Heart left ventricle (tissue), 16 donors: ENCODE measurements around the gene CFAP58. TPM values are rescaled to one million over a fixed set of nuclear protein-coding genes. Genes with fewer than 3 reads are reported as not detected.
A peak's percentile ranks its signal among the peaks of the same experiment; 100 is the strongest.

Experiments used
- ATAC-seq, 4 donors: fragments of 200-7000 bp; cut with Tn5 transposase; one replicate each; pipeline ENCODE4 v1.9.1; 2020 to 2022; ENCODE audit warnings: moderate library complexity in 4 of 4, mild to moderate bottlenecking in 3 of 4, moderate number of reproducible peaks in 1 of 4
- DNase-seq, 5 donors: peaks; one replicate each; pipeline ENCODE4 v3.0.0-alpha.2; 2020
- H3K27ac ChIP-seq, 12 donors: fragments of 200-600 bp; sonication (generic) in 4 of 12; one replicate each; pipeline versions ENCODE4 v1.5.0 to v1.8.0; 2016 to 2022; ENCODE audit warnings: mild to moderate bottlenecking in 2 of 12
- H3K27me3 ChIP-seq, 9 donors: fragments of 200-600 bp; sonication (generic) in 2 of 9; one replicate each; pipeline versions ENCODE4 v1.5.1 to v1.8.0; 2016 to 2022; ENCODE audit warnings: mild to moderate bottlenecking in 3 of 9
- H3K36me3 ChIP-seq, 9 donors: fragments of 200-600 bp; sonication (generic) in 2 of 9; one replicate each; pipeline versions ENCODE4 v1.5.0 to v1.8.0; 2018 to 2022; ENCODE audit warnings: mild to moderate bottlenecking in 2 of 9
- H3K4me1 ChIP-seq, 12 donors: fragments of 200-600 bp; sonication (generic) in 4 of 12; one replicate each; pipeline versions ENCODE4 v1.5.0 to v1.8.0; 2016 to 2022; ENCODE audit warnings: mild to moderate bottlenecking in 3 of 12
- H3K4me3 ChIP-seq, 12 donors: fragments of 200-600 bp; sonication (generic) in 4 of 12; one replicate each; pipeline versions ENCODE4 v1.5.0 to v1.8.0; 2017 to 2022; ENCODE audit warnings: mild to moderate bottlenecking in 9 of 12, moderate library complexity in 4 of 12
- H3K9me3 ChIP-seq, 12 donors: fragments of 200-600 bp; sonication (generic) in 4 of 12; one replicate each; pipeline versions ENCODE4 v1.5.0 to v1.8.0; 2016 to 2022; ENCODE audit warnings: mild to moderate bottlenecking in 1 of 12
- CTCF ChIP-seq, 12 donors: fragments of 200-600 bp; sonication (generic) in 4 of 12; IDR thresholded peaks; one replicate each; pipeline versions ENCODE4 v1.5.0 to v1.8.0; 2018 to 2022; ENCODE audit warnings: antibody characterized with exemption in 12 of 12, mild to moderate bottlenecking in 5 of 12
- POLR2A ChIP-seq, 2 donors: fragments of 450-650 bp; IDR thresholded peaks; one replicate each; pipeline ENCODE4 v1.6.1; 2017; ENCODE audit warnings: antibody characterized with exemption in 2 of 2, mild to moderate bottlenecking in 2 of 2, moderate library complexity in 2 of 2
- WGBS, 4 donors: extraction: QIAGEN DNeasy Blood & Tissue Kit in 2 of 4; methylation state at CpG; one replicate each; pipeline versions ENCODE4 v1.1.5 to v1.1.7; 2013 to 2018; 5-methylcytosine and 5-hydroxymethylcytosine counted together
- intact Hi-C, 10 donors: fragments of 100-400 bp; cut with DNase I; formaldehyde crosslinking; loops; one replicate each; pipeline versions ENCODE4 v1.11.1 to v1.14.2; 2022
- polyA plus RNA-seq, 2 donors: library from polyadenylated mRNA; stranded (reverse); fragments of 200-250 nt; gene quantifications; one replicate each; pipeline ENCODE4 v1.2.3, GENCODE V29; 2013
- total RNA-seq, 9 donors: library from RNA; depleted of rRNA in 2 of 9; stranded (reverse); fragments of >200 nt in 2 of 9; fragmentation: NEBNext Ultra II Directional in 3 of 9; extraction: Animal tissue kit (Norgen Biotek cat#: 25700) in 3 of 9; gene quantifications; one replicate each; pipeline versions ENCODE4 v1.1.0 to v1.2.4, GENCODE V29; 2016 to 2023
- donor health status: ischemic (EF 13 %, LVEDD 7.1; RV severe dilation, severe dysfunction).
- donor health status: healthy with polysubstance abuse.
- donor health status: DM: no; HTN: yes; CAD: no.
- donor health status: DM: no; HTN: no; CAD: no.
- donor health status: ischemic (EF 25% LVEDD 6.9; RV normal size, moderate dysfunction).
- donor health status: ischemic (EF 25% LVEDD 5.7; RV mildly dilated, moderate dysfunction).
- donor health status: healthy.
- donor health status: DM: yes; HTN: yes; CAD: no.
- donor health status: ischemic (EF 35%, LVEDD 5.7; RV mildly dilated, moderate dysfunction).
- donor health status: nonischemic (EF 11% LVEDD 7.7; RV severe dilation, severe dysfunction).
- donor health status: DM: yes; HTN: yes; CAD: no.
- donor health status: PGD.
- donor health status: ischemic (EF 29% LVEDD 5.4; RV normal size, mild dysfunction).
- donor health status: nonischemic (EF 23%, LVEDD 6.1; RV moderate dilation, normal function).

The CFAP58 gene
- total and polyA plus RNA-seq, 11 donors, result 0.62 to 4.9 (median 3.1) TPM

- TF ChIP-seq POLR2A (IDR thresholded peaks at IDR 0.05), result no peak
- TF ChIP-seq CTCF (IDR thresholded peaks at IDR 0.05), result no peak
- DNase-seq (no peak), ATAC-seq (no peak)
- Histone ChIP-seq H3K9me3 (no peaks in the 10 kb centered on the region), H3K27me3 (no peaks in the 10 kb centered on the region), H3K27ac (peak overlapping the region; percentile 89 to 100 (median 99)), H3K4me1 (peaks cover 62 to 100% (median 100%) of the 10 kb centered on the region in 12 donors), H3K4me3 (peak overlapping the region in 1 of 12 donors; percentile 15), H3K36me3 (peaks cover 0 to 10% (median 0%) of the 10 kb centered on the region in 9 donors)
- intact Hi-C loops, result no loop called here
- 90 to 94% (median 94%) methylated on average over 10 of the region's 10 CpGs for WGBS, 4 donors
These were observed 28.7 kb upstream of the CFAP58 start for GRCh38 chr10:104324931-104325330.

DNA sequence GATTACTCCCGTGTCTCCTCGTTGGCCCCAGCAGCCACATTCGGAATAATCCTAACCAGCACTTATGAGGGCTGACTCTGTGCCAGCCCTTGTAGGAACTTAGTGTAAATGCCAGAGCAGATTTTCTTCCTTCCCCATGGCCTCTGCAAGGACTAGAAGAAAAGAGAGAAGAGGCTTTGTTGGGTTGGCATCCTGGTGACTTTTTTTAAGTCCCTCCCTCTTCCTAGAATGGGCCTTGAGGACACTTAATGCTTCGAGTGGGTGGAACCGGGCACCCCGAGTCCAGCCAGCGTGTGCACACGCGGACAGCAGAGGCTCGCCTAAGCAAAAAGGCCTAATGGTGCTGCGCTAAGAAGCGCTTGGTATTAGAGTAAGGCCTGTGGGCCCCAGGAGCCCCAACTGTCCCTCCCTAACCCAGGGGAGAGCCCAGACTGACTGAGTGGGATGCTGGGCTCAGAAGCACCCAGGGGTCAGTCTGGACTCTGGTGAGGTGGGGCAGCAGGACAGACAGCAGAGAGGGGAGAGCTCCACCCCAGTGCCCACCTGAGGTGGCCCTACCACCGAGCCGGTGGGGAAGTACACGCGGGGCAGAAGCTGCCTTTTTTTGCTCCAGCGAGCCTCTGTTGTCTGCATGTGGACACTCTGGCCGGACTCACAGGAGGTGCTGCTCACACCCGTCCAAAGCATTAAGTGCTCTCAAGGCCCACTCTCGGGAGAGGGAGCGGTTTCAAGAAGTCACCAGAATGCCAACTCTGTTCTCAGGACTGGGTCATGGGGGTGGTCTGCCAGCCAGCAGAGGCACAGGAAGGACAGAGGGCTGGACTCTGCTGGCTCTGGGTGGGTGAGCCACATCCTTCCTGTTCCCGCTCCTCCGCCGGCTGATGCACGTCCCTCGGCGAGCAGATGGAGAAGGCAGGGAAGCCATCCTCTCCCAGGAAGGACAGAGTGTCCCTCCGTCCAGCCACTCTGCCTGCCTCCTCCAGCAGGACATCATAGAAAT lies 27.9 kb upstream of the CFAP58 start:
- Histone ChIP-seq H3K27me3 (no peaks in the 10 kb centered on the region), H3K4me1 (peaks cover 62 to 100% (median 100%) of the 10 kb centered on the region in 12 donors), H3K9me3 (no peaks in the 10 kb centered on the region), H3K27ac (peak overlapping the region; percentile 89 to 100 (median 99)), H3K36me3 (peaks cover 0 to 10% (median 0%) of the 10 kb centered on the region in 9 donors), H3K4me3 (peak overlapping the region in 7 of 12 donors; percentile 5 to 36 (median 16))
- intact Hi-C loops, result loop anchor here in 1 of 10 donors (2.0 kb wide), 1 partner anchor 15 kb away; no protein-coding TSS in a partner anchor
- TF ChIP-seq CTCF (IDR thresholded peaks at IDR 0.05) (no peak), POLR2A (IDR thresholded peaks at IDR 0.05) (no peak)
- DNase-seq (peak in 2 of 5 donors; percentile 71 to 77), ATAC-seq (peak in 2 of 4 donors; percentile 1 to 15)
- WGBS, 4 donors, result 30 to 50% (median 37%) methylated on average over 24 to 28 of the region's 28 CpGs

- ATAC-seq, result no peak
- peak overlapping the region; percentile 89 to 100 (median 99) for H3K27ac ChIP-seq
- WGBS, 4 donors, result 83 to 89% (median 85%) methylated on average over 9 of the region's 9 CpGs
These were observed 26.5 kb upstream of the CFAP58 start for GRCh38 chr10:104326991-104327610.

More at GRCh38 chr10:104326991-104327610, 26.5 kb upstream of the CFAP58 start:
- no peak for TF ChIP-seq CTCF (IDR thresholded peaks at IDR 0.05)
- TF ChIP-seq POLR2A (IDR thresholded peaks at IDR 0.05), result no peak
- intact Hi-C loops, result loop anchor here in 1 of 10 donors (2.0 kb wide), 1 partner anchor 16 kb away; no protein-coding TSS in a partner anchor
- Histone ChIP-seq H3K36me3 (peaks cover 0 to 10% (median 0%) of the 10 kb centered on the region in 9 donors), H3K27me3 (no peaks in the 10 kb centered on the region), H3K4me3 (peak overlapping the region in 8 of 12 donors; percentile 21 to 50 (median 35)), H3K9me3 (no peaks in the 10 kb centered on the region), H3K4me1 (peaks cover 55 to 100% (median 100%) of the 10 kb centered on the region in 12 donors)
- no peak for DNase-seq
